MCF 10A (cell line): ENCODE data around the gene ATXN2. TPM values are rescaled to one million over a fixed set of nuclear protein-coding genes. Genes with fewer than 3 reads are reported as not detected.

Experiments
- BruUV-seq: library from RNA; stranded (reverse); fragments of 400-500 nt; replicated peaks from 2 replicates; lab custom pipeline; 2021; lab: Mats Ljungman, UMichigan
- CTCF ChIA-PET: fragments of 300-600 bp; sonication (Branson Sonifier 250); formaldehyde crosslinking; extraction: SDS; loops from one replicate; lab custom pipeline; 2021; ENCODE audit warnings: antibody characterized with exemption, inconsistent platforms; lab: Yijun Ruan, JAX
- POLR2A ChIA-PET: fragments of 300-600, 350-650 bp; sonication (Branson Sonifier 250); formaldehyde crosslinking; extraction: SDS; loops from one replicate; lab custom pipeline; 2020; ENCODE audit warnings: antibody characterized with exemption, inconsistent platforms; lab: Yijun Ruan, JAX
- DNase-seq: peaks from one replicate; pipeline ENCODE4 v3.0.0-alpha.2; 2018; ENCODE audit not compliant: unreplicated experiment
- H3K27ac Mint-ChIP-seq: one replicate; pipeline ENCODE4 v1.8.0; 2022; ENCODE audit warnings: mild to moderate bottlenecking, low read depth, mixed read lengths; ENCODE audit not compliant: unreplicated experiment
- H3K27me3 Mint-ChIP-seq: one replicate; pipeline ENCODE4 v1.8.0; 2022; ENCODE audit warnings: mixed read lengths; ENCODE audit not compliant: insufficient read depth, unreplicated experiment
- H3K36me3 Mint-ChIP-seq: one replicate; pipeline ENCODE4 v1.8.0; 2022; ENCODE audit warnings: mild to moderate bottlenecking, moderate library complexity, mixed read lengths; ENCODE audit not compliant: insufficient read depth, unreplicated experiment
- H3K4me1 Mint-ChIP-seq: one replicate; pipeline ENCODE4 v1.8.0; 2022; ENCODE audit warnings: mixed read lengths; ENCODE audit not compliant: insufficient read depth, unreplicated experiment
- H3K4me3 Mint-ChIP-seq: one replicate; pipeline ENCODE4 v1.8.0; 2022; ENCODE audit warnings: mild to moderate bottlenecking, moderate library complexity, mixed read lengths; ENCODE audit not compliant: unreplicated experiment
- H3K9me3 Mint-ChIP-seq: one replicate; pipeline ENCODE4 v1.8.0; 2022; ENCODE audit warnings: mixed read lengths; ENCODE audit not compliant: unreplicated experiment
- intact Hi-C: fragments of 100-400 bp; cut with micrococcal nuclease; formaldehyde crosslinking; loops from 2 replicates; pipeline ENCODE4 v1.14.1; 2022
- total RNA-seq: library from RNA; stranded (reverse); gene quantifications from 2 replicates; pipeline ENCODE4 v1.2.3, GENCODE V29; 2022
- TF ChIP-seq, protein P1 (sequence below): fragments of 200-600 bp; IDR thresholded peaks from one replicate; pipeline ENCODE4 v1.8.0; 2022; ENCODE audit warnings: antibody characterized with exemption, mild to moderate bottlenecking; ENCODE audit not compliant: unreplicated experiment

Gene ATXN2
- total RNA-seq, 1 experiment from 2014 or later, result 70.6 TPM

DNA sequence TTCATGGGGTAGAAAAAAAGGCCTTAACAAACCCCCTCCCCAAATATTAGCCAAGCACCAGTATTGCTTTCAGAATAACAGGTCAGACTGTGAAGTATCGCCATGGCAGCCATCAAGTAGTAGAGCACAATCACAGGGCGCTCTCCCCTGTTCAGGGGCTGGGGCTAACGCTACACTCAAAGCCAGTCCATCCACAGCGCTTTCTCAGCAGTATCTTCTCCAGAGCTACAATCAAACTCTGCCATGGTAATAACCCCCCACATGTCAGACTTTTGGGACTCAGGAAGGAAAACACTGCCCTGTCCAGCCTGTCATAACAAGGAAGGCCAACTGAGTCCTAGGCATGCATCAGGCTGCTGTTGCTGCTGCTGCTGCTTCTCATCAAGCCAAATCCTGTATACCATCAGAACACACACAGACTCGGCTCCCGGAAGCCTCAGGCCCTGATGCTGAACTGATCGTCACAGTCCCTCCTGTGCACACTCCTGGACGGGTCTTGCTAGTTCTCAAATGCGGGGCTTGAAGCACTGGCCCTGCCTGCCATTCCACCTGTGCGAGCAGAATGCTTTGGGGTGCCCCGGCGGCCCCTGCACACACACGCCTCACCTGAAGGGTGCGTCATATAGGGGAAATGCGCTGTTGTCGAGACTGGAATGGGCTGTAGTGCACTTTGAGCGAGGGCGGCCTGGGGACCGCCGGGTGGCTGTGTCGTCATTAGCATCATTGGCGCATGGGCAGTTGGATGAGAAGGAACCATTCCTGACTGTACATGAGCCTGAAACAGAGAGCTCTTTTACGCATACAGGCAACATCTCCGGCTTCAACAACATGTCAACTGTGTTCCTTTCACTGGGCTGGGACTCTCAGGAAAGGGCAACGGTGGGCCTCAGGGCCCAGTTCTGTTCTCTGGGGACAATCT is 145.8 kb downstream of the ATXN2 start:
- Mint-ChIP-seq H3K27me3 (no peaks in the 10 kb centered on the region), H3K4me1 (peaks cover 6% of the 10 kb centered on the region), H3K27ac (no peak overlapping the region), H3K4me3 (no peak overlapping the region), H3K9me3 (no peaks in the 10 kb centered on the region), H3K36me3 (peaks cover 80% of the 10 kb centered on the region)
- no peak for DNase-seq
- intact Hi-C loops, result no loop called here
- no TSS peak for BruUV-seq
- POLR2A ChIA-PET, result interaction anchor here (1.3 kb wide), 1 partner anchor 45 kb away, joined by 3 read pairs; no protein-coding TSS in a partner anchor
- TF ChIP-seq, protein P1, sequence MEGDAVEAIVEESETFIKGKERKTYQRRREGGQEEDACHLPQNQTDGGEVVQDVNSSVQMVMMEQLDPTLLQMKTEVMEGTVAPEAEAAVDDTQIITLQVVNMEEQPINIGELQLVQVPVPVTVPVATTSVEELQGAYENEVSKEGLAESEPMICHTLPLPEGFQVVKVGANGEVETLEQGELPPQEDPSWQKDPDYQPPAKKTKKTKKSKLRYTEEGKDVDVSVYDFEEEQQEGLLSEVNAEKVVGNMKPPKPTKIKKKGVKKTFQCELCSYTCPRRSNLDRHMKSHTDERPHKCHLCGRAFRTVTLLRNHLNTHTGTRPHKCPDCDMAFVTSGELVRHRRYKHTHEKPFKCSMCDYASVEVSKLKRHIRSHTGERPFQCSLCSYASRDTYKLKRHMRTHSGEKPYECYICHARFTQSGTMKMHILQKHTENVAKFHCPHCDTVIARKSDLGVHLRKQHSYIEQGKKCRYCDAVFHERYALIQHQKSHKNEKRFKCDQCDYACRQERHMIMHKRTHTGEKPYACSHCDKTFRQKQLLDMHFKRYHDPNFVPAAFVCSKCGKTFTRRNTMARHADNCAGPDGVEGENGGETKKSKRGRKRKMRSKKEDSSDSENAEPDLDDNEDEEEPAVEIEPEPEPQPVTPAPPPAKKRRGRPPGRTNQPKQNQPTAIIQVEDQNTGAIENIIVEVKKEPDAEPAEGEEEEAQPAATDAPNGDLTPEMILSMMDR, result no peak
- CTCF ChIA-PET, result interaction anchor here (0.5 to 10.8 kb wide), 5 partner anchors 28 to 349 kb away, joined by 3 to 183 read pairs (median 5); no protein-coding TSS in a partner anchor

DNA sequence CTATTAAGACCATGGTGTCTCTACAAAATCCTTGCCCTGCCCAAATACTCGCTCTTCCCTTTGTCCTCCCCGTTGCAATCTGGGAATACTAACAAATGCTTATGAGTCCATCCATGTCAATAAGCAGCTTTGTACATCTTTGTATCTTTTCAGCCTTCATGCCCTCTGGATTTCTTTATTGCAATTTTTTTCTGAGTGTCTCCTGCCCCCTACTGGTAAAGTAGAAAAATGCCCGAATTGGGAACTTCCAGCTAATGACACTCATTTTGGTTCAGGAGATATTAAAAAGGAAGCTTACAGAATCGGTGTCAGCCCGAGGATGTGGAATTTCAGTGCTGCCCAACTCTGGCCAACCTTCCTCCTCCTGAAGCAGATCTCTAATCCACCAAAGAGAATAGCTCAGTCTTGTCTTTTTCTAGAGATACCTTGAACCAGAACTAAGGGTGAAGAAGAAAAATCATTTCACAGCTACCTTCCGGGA is 147.4 kb downstream of the ATXN2 start:
- POLR2A ChIA-PET, result interaction anchor here (0.7 to 1.9 kb wide), 7 partner anchors 13 to 1037 kb away, joined by 3 to 13 read pairs (median 5); partner anchors contain the start of gene PHETA1
- peak; percentile 56 for DNase-seq
- Mint-ChIP-seq H3K27me3 (no peaks in the 10 kb centered on the region), H3K36me3 (peaks cover 80% of the 10 kb centered on the region), H3K4me1 (peaks cover 6% of the 10 kb centered on the region), H3K4me3 (no peak overlapping the region), H3K27ac (no peak overlapping the region), H3K9me3 (no peaks in the 10 kb centered on the region)
- no TSS peak for BruUV-seq
- TF ChIP-seq, protein P1, result peak; percentile 61
- intact Hi-C loops, result loop anchor here (1.0 kb wide), 2 partner anchors 54 to 120 kb away; no protein-coding TSS in a partner anchor
- CTCF ChIA-PET, result interaction anchor here (0.5 to 10.8 kb wide), 46 partner anchors 9 to 563 kb away, joined by 3 to 183 read pairs (median 5); no protein-coding TSS in a partner anchor

DNA sequence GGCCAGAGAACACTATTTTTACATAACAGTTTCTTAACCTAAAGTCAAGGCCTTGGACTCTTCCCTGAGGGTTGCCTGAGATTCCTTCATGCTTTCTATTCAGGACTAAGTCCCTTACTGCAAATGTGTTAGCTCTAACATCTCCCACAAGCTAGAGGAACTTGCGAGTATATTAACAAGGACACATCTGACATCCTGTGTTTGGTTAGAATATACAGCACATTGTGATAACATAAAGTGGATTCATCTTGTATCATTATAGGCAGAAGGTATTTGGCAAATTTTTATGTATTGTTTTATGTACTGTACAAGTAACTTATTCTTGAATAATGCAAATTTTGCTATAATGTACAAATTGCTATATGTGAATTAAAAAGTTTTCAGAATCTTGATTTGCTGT is 147.9 kb downstream of the ATXN2 start:
- ChIA-PET POLR2A (interaction anchor here (0.8 to 1.9 kb wide), 5 partner anchors 12 to 120 kb away, joined by 3 to 13 read pairs (median 6); no protein-coding TSS in a partner anchor), CTCF (interaction anchor here (0.6 to 10.8 kb wide), 30 partner anchors 9 to 827 kb away, joined by 3 to 183 read pairs (median 7); no protein-coding TSS in a partner anchor)
- H3K4me3 Mint-ChIP-seq, result no peak overlapping the region
- H3K27ac Mint-ChIP-seq, result no peak overlapping the region
- DNase-seq, result no peak
- peaks cover 78% of the 10 kb centered on the region for H3K36me3 Mint-ChIP-seq
- no peaks in the 10 kb centered on the region for H3K9me3 Mint-ChIP-seq
- BruUV-seq, result no TSS peak
- no peaks in the 10 kb centered on the region for H3K27me3 Mint-ChIP-seq
- TF ChIP-seq, protein P1, result no peak
- H3K4me1 Mint-ChIP-seq, result peaks cover 9% of the 10 kb centered on the region
- intact Hi-C loops, result loop anchor here (1.0 kb wide), 2 partner anchors 54 to 120 kb away; no protein-coding TSS in a partner anchor
